Stimulated activated CD8-positive, alpha-beta memory T cell treated with anti-CD3 and anti-CD28 coated beads, Interleukin-12 subunit alpha, Interleukin-12 subunit beta, amount 100 ng/mL, for 4 hours (primary cell): ENCODE results near the gene SLC47A1.
"Not testable (repeated sequence)": the region's sequence is repeated elsewhere in the genome, so short reads cannot be mapped to it uniquely, and the experiment has no call there.

ENCODE experiments used
- DNase-seq: peaks from one replicate; pipeline ENCODE4 v3.0.0-alpha.2; 2020; ENCODE audit warnings: low read depth

The SLC47A1 gene

GRCh38 chr17:19519388-19520291 lies 14.0 kb upstream of the SLC47A1 start:
- not testable (repeated sequence) for DNase-seq

- DNase-seq: no peak
Measured at GRCh38 chr17:19520641-19521040, 13.0 kb upstream of the SLC47A1 start.

DNA sequence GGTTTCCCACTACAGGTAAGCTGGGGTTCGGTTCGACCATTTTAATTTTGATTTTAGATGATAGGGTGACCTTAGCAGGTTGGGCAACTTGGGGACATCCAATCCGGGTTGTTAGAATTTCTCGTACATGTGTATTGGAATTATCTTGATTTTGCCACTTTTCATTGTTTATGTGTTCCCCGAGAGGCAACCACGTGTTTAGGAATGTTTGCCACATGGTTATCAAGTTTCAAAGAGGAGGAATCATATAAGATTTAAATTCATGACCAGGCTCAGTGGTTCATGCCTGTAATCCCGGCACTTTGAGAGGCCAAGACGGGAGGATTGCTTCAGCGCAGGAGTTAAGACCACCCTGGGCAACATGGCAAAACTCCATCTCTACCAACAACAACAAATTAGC lies 10.0 kb upstream of the SLC47A1 start:
- no peak for DNase-seq

GRCh38 chr17:19526950-19527349 lies 6.7 kb upstream of the SLC47A1 start:
- not testable (repeated sequence) for DNase-seq

DNA sequence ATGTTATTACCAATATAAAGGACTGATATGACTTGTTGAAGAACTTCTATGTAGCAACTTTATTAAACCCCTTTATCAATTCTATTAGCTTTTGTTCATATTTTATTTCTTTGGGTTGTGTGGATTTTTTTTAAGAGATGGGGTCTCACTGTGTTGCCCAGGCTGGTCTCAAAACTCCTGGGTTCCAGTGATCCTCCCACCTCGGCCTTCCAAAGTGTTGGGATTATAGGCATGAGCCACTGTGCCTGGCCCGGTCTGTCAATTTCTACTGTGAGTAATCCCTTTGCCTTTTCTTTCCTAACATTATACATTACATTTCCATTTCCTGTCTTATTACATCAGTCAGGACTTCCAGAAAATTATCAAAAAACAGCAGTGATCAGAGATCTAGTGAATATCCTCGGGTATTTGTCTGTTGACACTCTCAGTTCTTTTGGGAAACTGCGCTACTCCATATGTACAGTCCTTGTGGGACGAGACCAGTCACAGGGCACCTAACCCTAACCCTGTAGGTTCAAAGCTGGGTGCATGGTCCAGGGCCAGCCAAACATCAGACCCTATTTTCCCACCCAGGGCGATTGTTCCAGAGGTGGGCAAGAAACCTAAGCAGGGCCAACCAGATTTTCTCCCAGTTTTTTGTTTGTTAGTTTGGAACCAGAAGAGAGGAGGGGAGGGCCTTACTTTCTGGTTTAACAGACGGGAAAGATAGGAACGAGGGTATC lies 1.7 kb upstream of the SLC47A1 start:
- no peak for DNase-seq

GRCh38 chr17:19533036-19533717 lies 477 bp upstream of the SLC47A1 start:
- no peak for DNase-seq

GRCh38 chr17:19534562-19535149 lies 1.0 kb downstream of the SLC47A1 start:
- DNase-seq: no peak

DNA sequence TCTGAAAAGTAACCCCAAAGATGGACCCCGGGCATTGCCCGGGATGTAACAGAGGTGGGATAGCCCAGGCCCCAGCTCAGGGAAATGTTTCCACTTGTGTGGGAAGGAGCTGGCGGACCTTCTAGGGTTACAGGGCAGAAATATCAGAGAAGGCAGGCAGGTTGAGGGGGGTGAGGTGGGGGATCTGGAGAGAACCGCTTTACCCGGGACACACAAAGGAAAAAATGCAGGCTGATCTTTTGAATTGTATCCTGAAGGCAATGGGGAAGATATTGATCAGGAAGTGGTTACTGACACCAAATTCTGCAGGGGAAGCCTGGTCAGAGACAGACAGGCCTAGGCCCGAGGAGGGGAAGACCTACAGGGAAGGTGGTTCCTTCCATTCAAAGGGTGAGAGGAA lies 3.5 kb downstream of the SLC47A1 start:
- DNase-seq: no peak

GRCh38 chr17:19538095-19539039 lies 4.7 kb downstream of the SLC47A1 start:
- no peak for DNase-seq

DNA sequence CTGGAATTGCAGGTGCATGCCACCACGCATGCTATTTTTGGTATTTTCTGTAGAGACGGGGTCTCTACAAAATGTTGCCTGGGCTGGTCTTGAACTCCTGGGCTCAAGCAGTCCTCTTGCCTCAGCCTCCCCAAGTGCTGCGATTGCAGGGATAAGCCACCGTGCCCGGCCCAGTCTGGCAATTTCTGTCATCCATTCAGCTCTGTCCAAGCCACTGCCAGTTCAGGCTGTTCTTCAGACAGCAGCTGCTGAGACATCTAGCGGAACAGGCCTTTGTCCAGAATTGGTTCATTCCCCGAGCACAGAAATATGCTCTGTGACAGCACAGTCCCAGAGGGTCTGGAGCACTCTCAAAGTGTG lies 5.4 kb downstream of the SLC47A1 start:
- no peak for DNase-seq

DNA sequence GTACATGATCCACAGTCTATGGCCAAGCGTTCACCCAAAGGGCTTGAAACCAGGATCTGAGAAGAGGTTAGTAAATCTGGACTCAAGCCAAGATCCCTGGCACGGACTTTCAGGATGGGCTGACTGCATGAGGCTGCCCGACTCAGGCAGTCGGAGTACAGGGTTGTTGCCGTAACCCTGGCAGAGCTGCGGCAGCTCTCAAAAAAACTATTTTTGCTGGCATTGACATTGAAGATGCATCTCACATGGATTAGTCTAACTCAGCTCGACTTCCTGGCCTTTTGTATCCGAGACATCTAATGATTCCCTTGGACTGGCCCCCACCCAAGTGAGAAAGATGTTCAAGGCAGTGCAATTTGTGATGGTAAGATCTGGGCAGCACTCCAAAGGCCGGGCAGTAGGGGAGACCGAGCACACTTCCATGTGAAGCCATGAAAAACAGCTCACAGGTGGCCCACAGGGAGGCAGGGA lies 6.2 kb downstream of the SLC47A1 start:
- no peak for DNase-seq

DNA sequence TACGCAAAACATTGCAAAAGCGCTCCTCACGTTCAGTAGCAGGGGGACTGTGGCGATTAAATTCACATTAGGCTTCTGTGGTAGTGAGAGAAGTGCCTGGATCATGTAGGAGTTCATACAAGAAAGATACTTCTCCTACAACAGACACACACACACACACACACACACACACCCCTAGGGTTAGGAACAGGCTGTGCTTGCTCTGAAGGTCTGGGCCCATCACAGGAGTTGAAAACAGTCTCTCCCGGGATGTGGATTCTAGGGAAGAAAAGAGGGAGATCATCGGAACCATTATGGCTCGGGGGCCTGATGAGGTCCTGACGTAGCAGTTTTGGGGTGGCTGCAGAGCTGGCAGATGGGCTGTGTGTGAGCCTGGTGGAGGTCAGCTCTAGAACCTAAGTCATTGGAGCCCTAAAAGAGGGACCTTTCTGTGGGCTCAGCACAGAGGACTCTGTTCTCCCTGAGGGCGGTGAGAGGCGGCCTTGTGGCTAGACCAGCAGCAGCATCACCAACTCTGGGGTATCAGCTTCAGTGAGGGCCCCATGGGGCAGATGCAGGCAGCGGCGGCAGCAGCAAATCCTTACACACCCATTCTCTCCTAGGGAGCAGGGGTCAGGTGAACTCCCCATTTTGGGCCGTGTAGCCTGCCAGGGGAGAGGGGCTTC lies 7.2 kb downstream of the SLC47A1 start:
- DNase-seq: no peak

- DNase-seq: no peak
Measured at GRCh38 chr17:19541445-19541844, 7.8 kb downstream of the SLC47A1 start.

- no peak for DNase-seq
Measured at GRCh38 chr17:19542247-19542646, 8.6 kb downstream of the SLC47A1 start.

GRCh38 chr17:19544366-19544765 lies 10.7 kb downstream of the SLC47A1 start:
- DNase-seq: no peak

GRCh38 chr17:19546289-19547065 lies 12.8 kb downstream of the SLC47A1 start:
- no peak for DNase-seq

- no peak for DNase-seq
Measured at GRCh38 chr17:19549746-19550623, 16.3 kb downstream of the SLC47A1 start.

- DNase-seq: no peak
Measured at GRCh38 chr17:19551165-19551564, 17.5 kb downstream of the SLC47A1 start.
